ENCODE data around the gene TAF11. TPM values are rescaled to one million over a fixed set of nuclear protein-coding genes. Genes with fewer than 3 reads are reported as not detected.

The TAF11 gene
- polyA plus RNA-seq, 3 donors, result 22.9 to 29.9 (median 26.0) TPM

DNA sequence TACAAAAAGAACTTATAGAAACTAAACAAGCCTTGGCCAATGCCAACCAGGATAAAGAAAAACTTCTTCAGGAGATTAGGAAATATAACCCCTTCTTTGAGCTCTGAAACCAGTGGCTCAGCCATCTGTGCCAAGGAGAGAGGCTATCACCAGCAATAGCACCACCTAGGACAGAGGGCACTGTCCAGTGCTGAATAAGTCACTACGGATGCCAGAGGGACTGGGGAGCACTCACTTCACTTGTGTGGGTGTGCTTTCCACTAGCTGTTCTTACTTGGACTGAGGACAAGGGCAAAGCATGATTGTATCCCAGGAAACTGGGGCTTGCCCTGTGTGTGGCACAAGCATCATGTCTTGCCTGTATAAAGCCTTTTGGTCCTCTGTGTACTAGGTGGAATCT lies 15.5 kb downstream of the TAF11 start:
- Mint-ChIP-seq H3K27me3 (ENCODE audit: low read depth in 3 of 3) (peaks cover 0 to 2% (median 1%) of the 10 kb centered on the region in 3 donors), H3K27ac (peak overlapping the region in 1 of 7 donors; percentile 41), H3K4me3 (no peak overlapping the region), H3K9me3 (no peaks in the 10 kb centered on the region), H3K36me3 (peaks cover 79 to 84% of the 10 kb centered on the region in 2 donors), H3K4me1 (no peaks in the 10 kb centered on the region)
- Histone ChIP-seq H3K4me2 (replicated peaks; ENCODE audit: extremely low read depth, low read length, poor library complexity, severe bottlenecking) (no peak overlapping the region), H3K27me3 (ENCODE audit: control insufficient read depth in 2 of 2, insufficient read depth in 2 of 2, low read length in 2 of 2) (no peaks in the 10 kb centered on the region), H3K36me3 (replicated peaks in 1 of 2; ENCODE audit: control insufficient read depth in 1 of 2, insufficient read depth in 2 of 2, low read length in 2 of 2) (peaks cover 72 to 92% of the 10 kb centered on the region in 2 donors), H3K9ac (ENCODE audit: insufficient read depth, low read length, poor library complexity, severe bottlenecking) (no peak overlapping the region), H3K4me1 (ENCODE audit: control insufficient read depth in 1 of 2, insufficient read depth in 2 of 2, low read length in 2 of 2) (no peaks in the 10 kb centered on the region), H3K79me2 (ENCODE audit: insufficient read depth, low read length) (no peaks in the 10 kb centered on the region), H3K4me3 (replicated peaks in 1 of 3; ENCODE audit: low read depth in 2 of 3, low read length in 3 of 3) (no peak overlapping the region), H3K9me3 (replicated peaks in 1 of 2; ENCODE audit: control insufficient read depth in 1 of 2, insufficient read depth in 1 of 2, low read length in 2 of 2) (no peaks in the 10 kb centered on the region), H3K27ac (ENCODE audit: low read depth in 1 of 2, low read length in 2 of 2) (no peak overlapping the region), H2AFZ (ENCODE audit: insufficient read depth, low read depth, low read length, poor library complexity, severe bottlenecking) (no peak overlapping the region), H4K20me1 (ENCODE audit: insufficient read depth, low read length) (peaks cover 4% of the 10 kb centered on the region)
- no peak for DNase-seq
- intact Hi-C loops (cut with micrococcal nuclease), result no loop called here
- no CpG with 5 or more reads among the region's 1 CpG for WGBS (ENCODE audit: insufficient coverage)
- no peak for TF ChIP-seq CTCF (IDR thresholded peaks at IDR 0.05)

- H3K79me2 ChIP-seq (ENCODE audit: insufficient read depth, low read length), result no peaks in the 10 kb centered on the region
- peaks cover 80 to 85% of the 10 kb centered on the region in 2 donors for H3K36me3 Mint-ChIP-seq
- intact Hi-C loops (cut with micrococcal nuclease), result no loop called here
- H3K4me3 ChIP-seq (replicated peaks in 1 of 3; ENCODE audit: low read depth in 2 of 3, low read length in 3 of 3), result no peak overlapping the region
- no peaks in the 10 kb centered on the region for H3K4me1 ChIP-seq (ENCODE audit: control insufficient read depth in 1 of 2, insufficient read depth in 2 of 2, low read length in 2 of 2)
- no peak overlapping the region for H3K9ac ChIP-seq (ENCODE audit: insufficient read depth, low read length, poor library complexity, severe bottlenecking)
- no peaks in the 10 kb centered on the region for H3K9me3 Mint-ChIP-seq
- no peak overlapping the region for H2AFZ ChIP-seq (ENCODE audit: insufficient read depth, low read depth, low read length, poor library complexity, severe bottlenecking)
- peaks cover 4% of the 10 kb centered on the region for H4K20me1 ChIP-seq (ENCODE audit: insufficient read depth, low read length)
- H3K4me3 Mint-ChIP-seq, result no peak overlapping the region
- no peaks in the 10 kb centered on the region for H3K4me1 Mint-ChIP-seq
- H3K27me3 Mint-ChIP-seq (ENCODE audit: low read depth in 3 of 3), result peaks cover 0 to 2% (median 1%) of the 10 kb centered on the region in 3 donors
- no peaks in the 10 kb centered on the region for H3K27me3 ChIP-seq (ENCODE audit: control insufficient read depth in 2 of 2, insufficient read depth in 2 of 2, low read length in 2 of 2)
- H3K36me3 ChIP-seq (replicated peaks in 1 of 2; ENCODE audit: control insufficient read depth in 1 of 2, insufficient read depth in 2 of 2, low read length in 2 of 2), result peaks cover 70 to 92% of the 10 kb centered on the region in 2 donors
- H3K4me2 ChIP-seq (replicated peaks; ENCODE audit: extremely low read depth, low read length, poor library complexity, severe bottlenecking), result no peak overlapping the region
- DNase-seq, result no peak
- TF ChIP-seq CTCF (IDR thresholded peaks at IDR 0.05), result no peak
- H3K27ac ChIP-seq (ENCODE audit: low read depth in 1 of 2, low read length in 2 of 2), result no peak overlapping the region
- 95% methylated on average over 3 of the region's 4 CpGs for WGBS (ENCODE audit: insufficient coverage)
- H3K9me3 ChIP-seq (replicated peaks in 1 of 2; ENCODE audit: control insufficient read depth in 1 of 2, insufficient read depth in 1 of 2, low read length in 2 of 2), result no peaks in the 10 kb centered on the region
- no peak overlapping the region for H3K27ac Mint-ChIP-seq
These were observed 16.0 kb downstream of the TAF11 start for GRCh38 chr6:34871853-34872252.
